Right lung (tissue), 5 donors: ENCODE measurements around the gene ANKRD18B. TPM values are rescaled to one million over a fixed set of nuclear protein-coding genes. Genes with fewer than 3 reads are reported as not detected.
"Not testable (repeated sequence)": the region's sequence is repeated elsewhere in the genome, so short reads cannot be mapped to it uniquely, and the experiment has no call there.

ENCODE experiments used
- DNase-seq, 2 donors: peaks; one replicate each; pipeline ENCODE4 v3.0.0-alpha.2; 2013
- polyA plus RNA-seq, 5 donors: library from polyadenylated mRNA; unstranded; fragments of 120-200 nt; gene quantifications; one replicate each; pipeline versions ENCODE4 v1.2.1 to v1.2.3, GENCODE V29; 2013; ENCODE audit warnings: inconsistent platforms in 1 of 5, low replicate concordance in 1 of 5; ENCODE audit not compliant: insufficient read length in 5 of 5, insufficient read depth in 1 of 5

Gene ANKRD18B
- polyA plus RNA-seq, 5 donors: 0.17 to 0.58 (median 0.50) TPM

- no peak for DNase-seq
These were observed 87.3 kb downstream of the ANKRD18B start for GRCh38 chr9:33611358-33611757.

DNA sequence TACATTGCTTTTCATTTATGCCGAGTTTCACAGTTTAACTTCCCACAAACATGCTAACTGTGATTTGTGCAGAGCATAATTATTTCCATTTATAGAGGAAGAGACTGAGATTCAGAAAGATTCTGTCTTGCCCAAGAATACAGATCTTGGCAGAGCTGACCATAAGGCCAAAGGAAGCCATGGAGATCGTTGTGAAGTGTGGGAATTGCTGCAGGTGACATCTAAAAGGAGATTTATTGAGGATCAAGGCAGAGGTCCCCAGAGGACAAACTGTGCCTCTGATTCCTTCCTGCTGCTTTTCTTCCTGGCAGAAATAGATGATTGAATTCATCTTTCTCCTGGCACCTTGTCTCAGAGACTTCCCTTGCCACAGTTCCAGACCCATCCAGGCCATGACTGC lies 88.4 kb downstream of the ANKRD18B start:
- DNase-seq: not testable (repeated sequence)

DNA sequence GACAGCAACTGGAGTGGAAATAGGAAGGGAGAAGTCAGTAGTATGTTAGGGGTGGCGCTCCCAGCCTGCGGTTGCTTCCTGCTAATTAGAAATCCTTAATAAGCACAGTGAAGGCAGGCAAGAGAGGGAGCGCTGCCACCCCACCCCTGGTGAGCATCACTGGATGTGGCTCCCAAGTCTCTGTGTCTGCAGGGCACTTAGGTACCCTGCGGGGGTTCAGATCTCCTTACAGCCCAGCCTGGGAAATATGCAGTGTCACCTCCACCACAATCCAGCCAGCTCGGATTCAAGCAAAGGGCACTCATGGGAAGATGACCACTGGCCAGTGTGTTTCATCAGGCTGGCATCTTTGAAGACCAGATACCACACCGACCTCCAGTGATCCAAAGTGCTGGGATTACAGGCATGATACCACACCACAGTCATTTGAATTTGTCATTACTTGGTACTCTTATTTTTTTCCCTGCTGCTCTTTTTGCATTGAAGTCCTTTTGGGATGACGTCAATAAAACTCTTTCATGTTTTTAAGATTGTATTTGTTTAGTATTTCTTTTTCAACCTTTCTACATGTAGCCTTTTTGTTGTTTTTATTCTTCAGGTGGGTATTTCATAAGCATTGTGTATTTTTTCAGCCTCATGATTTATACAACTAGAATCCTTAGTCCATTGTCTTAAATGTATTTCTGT lies 90.1 kb downstream of the ANKRD18B start:
- no peak for DNase-seq

- DNase-seq: not testable (repeated sequence)
These were observed 94.3 kb downstream of the ANKRD18B start for GRCh38 chr9:33618370-33618769.

GRCh38 chr9:33619666-33620404 lies 95.8 kb downstream of the ANKRD18B start:
- DNase-seq: no peak

DNA sequence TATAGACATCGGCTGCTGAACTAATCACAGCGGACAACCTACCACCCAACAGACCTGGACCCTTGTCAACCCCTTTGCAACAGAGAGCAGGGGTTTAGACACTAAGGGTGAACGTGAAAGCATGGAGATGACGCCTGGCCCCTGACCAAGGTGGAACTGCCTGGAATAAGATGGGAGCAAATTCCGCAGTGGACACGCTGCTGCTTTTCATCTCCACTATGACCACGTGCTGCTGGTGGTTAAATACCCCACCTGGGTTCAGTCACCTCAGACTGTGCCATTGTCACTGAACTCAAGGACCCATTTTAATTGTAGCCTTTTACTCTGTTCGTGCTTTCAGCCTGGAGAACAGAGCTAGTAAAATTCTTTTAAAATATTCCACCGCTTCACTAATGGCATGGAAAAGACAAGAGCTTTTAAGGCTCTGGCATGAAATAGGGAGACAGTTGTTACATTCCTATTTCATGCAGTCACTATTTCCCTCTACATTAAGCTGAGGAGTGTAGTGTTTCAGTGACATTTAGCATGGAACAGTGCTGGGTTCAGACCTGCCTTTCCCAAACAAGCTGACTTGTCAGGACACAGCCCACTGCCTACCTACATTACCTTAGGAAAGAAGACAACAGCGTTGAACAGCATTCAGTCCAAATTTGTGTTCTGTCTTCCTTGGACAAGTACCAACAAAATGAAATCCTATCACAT lies 96.8 kb downstream of the ANKRD18B start:
- no peak for DNase-seq

Other genes starting within 250 kb of the ANKRD18B start
- gene NFX1, start 233.7 kb upstream of the ANKRD18B start, polyA plus RNA-seq: 10 to 100 TPM; 29.9 to 40.3 (median 35.1) TPM
- gene AQP7, start 121.7 kb upstream of the ANKRD18B start, polyA plus RNA-seq: 1 to 10 TPM; 2.2 to 5.2 (median 2.8) TPM
- gene AQP3, start 76.7 kb upstream of the ANKRD18B start, polyA plus RNA-seq: 10 to 100 TPM in 4 of 5 donors, 1 to 10 TPM in 1; 9.7 to 33.8 (median 23.8) TPM
- 10 to 100 TPM; 21.1 to 31.8 (median 23.8) TPM for gene NOL6, start 50.3 kb upstream of the ANKRD18B start, polyA plus RNA-seq